Measurements from ENCODE around the gene PGPEP1.
"Not testable (repeated sequence)": the region's sequence is repeated elsewhere in the genome, so short reads cannot be mapped to it uniquely, and the experiment has no call there.

PGPEP1 gene

DNA sequence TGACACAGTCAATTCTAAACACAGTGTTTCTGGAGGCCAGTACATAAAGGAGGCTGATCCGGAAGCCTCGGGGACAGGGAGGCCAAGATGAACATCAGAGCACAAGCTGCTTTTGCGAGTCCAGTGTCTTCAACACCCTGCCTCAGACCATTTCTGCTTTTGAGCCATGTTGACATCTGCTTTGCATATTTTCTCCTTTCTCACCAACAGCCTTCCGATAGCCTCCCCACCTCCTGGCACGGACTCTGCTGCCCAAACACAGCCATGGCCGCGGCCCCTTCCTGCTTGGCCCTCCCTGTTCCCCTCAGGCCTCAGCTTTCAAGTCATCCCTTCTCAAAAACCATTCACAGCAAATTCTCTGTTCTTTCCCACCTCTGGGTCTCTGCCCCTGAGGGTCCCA, 53.4 kb downstream of the PGPEP1 start:
- DNase-seq, result no peak

DNA sequence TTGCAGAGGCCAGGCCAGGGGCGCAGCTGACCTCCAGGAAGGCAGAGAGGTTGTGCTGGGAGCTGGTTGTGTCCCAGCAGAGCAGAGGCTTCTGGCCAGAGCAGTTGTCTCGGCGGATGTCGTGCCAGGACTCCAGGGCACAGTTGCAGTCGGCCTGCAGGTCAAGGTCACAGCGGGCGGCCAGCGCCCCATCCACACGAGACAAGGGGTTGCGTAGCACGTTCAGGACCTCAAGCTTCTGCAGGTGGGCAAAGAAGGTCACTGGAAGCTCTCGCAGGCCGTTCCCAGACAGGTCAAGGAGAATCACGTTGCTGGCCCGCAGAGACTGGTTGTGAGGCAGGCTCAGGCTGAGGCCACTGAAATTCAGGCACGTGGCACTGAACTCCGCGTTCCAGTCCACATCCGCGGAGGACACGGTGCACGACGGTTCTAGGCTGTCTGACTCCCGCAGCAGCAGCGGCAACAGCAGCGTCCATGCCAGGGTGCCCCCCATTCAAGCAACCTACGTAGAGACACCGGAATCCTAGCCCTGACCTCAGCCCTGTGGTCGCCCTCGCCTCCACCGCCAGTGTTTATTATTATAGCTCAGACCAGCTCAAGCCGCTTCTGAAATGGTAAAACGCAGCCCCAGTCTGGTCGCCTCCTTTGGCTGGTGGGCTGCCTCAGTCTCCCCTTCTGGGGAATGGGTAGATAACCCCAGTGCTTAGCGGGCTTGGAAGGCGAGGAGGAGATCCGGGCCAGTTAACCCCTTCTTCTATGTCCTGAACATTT, 56.3 kb downstream of the PGPEP1 start:
- no peak for DNase-seq

DNA sequence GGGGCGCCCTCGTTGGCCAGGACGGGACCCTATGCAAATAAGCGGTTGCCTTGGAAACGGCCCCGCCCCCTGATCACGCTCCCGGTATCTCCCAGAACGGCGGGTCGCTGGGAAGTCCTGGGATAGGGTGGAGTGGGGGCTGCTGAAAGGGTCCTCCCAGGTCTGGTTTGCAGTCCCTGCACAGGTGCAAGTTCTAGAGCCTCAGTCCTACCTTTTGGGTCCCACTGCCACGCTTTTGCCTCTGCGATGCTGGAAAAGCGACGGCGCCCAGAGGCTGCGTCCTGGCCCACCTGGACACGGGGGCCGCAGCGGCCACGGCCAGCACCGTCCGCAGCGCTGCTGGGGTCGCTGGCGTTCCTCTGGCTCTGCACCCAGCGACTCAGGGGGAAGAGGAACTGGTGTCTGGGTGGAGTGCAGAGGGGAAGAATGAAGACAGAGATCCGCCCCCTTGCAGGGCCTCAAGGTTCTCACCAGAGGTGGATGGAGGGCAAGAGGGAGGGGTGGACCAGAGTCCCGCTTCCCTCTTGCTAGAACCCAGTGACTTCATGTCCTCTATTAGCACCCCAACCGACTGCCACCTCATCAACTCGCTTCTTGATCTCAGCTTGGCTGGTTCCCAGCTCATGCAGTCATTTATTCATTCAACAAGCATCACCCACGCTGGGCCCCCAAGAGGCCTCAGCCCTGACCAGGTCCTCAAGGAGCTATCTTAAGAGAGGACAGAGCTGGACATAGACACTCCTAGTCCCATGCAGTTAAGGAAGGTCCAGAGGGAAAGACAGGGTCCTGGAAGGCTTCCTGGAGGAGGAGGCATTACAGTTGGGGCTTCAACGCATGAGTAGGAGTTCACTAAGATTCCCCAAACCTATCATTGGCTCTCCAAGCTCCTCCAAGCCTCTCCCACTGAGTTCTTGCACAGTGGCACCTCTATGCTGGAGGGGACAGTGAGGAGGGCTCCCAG, 57.1 kb downstream of the PGPEP1 start, which contains the start of gene LRRC25:
LRRC25 (minus strand) TSS at position 381 of the 961 bp plus-strand sequence. CDS start 659 bp downstream, outside the sequence.
- peak; percentile 61 for DNase-seq

DNA sequence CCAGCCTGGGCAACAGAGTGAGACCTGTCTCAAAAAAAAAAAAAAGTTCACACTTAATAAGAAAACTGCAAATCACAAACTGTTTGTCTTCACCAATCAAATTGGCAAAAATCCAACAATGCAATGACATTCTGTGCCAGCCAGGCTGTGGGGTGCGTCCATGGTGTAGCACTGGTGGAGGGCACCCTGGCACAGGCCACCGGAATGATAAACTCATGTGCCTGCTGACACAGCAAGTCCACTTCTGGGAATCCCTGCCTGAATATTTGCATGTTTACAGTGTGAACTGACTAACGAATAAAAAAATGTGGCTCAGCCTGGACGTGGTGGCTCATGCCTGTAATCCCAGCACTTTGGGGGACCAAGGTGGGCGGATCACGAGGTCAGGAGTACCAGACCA, 58.6 kb downstream of the PGPEP1 start:
- DNase-seq, result no peak

- peak; percentile 89 for DNase-seq
Measured at GRCh38 chr19:18401580-18402112, 61.2 kb downstream of the PGPEP1 start.

DNA sequence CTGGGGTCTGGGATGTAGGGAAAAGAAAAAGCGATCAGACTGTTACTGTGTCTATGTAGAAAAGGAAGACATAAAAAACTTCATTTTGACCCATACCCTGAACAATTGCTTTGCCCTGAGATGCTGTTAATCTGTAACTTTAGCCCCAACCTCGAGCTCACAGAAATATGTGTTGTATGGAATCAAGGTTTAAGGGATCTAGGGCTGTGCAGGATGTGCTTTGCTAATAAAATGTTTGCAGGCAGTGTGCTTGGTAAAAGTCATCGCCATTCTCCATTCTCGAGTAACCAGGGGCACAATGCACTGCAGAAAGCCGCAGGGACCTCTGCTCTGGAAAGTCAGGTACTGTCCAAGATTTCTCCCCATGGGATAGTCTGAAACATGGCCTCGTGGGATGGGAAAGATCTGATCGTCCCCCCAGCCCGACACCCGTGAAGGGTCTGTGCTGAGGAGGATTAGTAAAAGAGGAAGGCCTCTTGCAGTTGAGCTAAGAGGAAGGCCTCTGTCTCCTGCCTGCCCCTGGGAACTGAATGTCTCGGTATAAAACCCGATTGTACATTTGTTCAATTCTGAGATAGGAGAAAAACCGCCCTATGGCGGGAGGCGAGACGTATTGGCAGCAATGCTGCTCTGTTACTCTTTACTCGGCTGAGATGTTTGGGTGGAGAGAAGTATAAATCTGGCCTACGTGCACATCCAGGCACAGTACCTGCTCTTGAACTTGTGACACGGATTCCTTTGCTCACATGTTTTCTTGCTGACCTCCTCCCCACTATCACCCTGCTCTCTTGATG, 62.3 kb downstream of the PGPEP1 start:
- not testable (repeated sequence) for DNase-seq

GRCh38 chr19:18405754-18406153, 65.4 kb downstream of the PGPEP1 start:
- not testable (repeated sequence) for DNase-seq

DNA sequence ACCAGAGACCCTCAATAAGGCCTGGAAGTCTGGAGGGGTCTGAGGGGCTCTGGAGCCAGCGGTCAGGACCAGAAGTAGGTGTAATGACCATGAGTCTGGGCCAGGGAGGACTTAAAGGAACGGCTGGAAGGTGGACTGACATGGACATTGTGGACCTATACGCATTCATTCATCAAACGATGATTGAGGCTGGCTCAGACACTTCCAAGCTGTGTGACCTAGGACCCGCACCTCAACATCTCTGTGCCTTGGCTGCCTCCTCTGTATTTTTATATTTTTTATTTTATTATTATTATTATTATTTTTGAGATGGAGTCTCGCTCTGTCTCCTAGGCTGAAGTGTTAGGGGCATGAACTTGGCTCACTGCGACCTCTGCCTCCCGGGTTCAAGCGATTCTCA, 66.4 kb downstream of the PGPEP1 start:
- DNase-seq, result no peak

DNA sequence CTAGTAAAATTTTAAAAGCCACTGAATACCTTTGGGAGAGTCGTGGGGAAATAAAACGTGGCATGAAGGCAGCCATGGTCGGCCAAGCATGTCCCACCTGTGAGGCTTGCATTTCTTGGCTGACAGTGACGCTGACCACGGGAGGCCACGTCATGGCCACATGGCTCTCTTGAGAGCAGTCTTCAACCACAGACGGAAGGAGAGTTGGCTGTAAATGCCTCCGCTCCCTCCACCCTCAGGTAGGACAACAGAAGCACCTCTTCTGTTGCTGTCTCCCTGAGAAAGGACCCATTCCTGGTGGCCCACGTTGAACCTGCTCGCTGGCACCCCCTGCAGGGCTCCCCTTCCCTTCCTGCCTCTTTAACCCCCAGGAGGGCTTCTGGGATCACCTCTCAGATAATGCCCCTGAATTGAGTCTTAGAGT, 67.7 kb downstream of the PGPEP1 start:
- DNase-seq, result peak; percentile 30

- no peak for DNase-seq
Measured at GRCh38 chr19:18412610-18413239, 72.3 kb downstream of the PGPEP1 start.

- peak; percentile 58 for DNase-seq
Measured at GRCh38 chr19:18414504-18415177, 74.2 kb downstream of the PGPEP1 start.

GRCh38 chr19:18415178-18415867, 74.9 kb downstream of the PGPEP1 start:
- peak; percentile 91 for DNase-seq

DNA sequence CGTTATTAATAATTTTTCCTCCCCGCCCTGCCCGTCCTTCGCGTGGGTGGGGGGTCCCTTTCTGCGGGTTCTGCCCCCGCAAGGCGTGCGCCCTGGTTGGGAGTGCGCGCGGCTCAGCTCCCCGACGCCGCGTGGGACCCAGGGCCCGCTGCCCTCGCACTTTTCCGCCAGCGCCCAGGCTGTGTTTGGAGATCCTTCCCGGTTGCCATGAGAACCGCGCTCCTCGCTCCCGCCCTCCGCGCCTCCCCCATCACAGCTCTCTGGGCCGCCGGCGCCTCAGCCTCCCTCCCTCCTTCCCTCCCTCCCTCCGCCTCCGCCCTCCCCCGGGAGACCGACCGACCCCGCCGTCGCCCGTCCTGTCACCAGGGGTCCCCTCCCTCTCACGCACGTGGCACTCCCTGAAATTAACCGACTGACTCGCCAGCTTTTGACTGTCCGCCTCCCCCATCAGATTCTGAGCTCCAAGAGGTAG, 76.4 kb downstream of the PGPEP1 start:
- peak; percentile 92 for DNase-seq

- peak; percentile 90 for DNase-seq
Measured at GRCh38 chr19:18417250-18418028, 77.0 kb downstream of the PGPEP1 start.

DNA sequence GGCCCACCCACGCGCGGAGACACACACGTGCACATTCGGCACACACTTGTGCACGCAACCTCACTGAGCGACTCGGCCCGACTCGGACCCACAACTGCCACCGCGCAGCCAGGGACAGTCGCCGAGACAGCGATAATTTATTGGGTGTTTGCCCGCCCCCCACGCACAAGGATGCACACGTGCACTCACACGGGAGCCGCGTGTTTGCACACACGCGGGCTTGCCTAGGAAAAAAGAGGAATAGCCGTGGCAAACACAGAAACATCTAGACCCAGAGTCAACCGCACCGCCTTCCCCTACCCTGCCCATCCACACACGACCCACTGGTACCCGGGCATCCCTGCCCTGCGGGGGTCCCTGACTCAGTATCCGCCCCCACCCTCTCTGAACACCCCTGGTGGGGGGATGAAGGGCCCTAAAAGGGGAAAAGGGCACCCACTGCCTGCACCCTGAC, 77.7 kb downstream of the PGPEP1 start:
- no peak for DNase-seq

DNA sequence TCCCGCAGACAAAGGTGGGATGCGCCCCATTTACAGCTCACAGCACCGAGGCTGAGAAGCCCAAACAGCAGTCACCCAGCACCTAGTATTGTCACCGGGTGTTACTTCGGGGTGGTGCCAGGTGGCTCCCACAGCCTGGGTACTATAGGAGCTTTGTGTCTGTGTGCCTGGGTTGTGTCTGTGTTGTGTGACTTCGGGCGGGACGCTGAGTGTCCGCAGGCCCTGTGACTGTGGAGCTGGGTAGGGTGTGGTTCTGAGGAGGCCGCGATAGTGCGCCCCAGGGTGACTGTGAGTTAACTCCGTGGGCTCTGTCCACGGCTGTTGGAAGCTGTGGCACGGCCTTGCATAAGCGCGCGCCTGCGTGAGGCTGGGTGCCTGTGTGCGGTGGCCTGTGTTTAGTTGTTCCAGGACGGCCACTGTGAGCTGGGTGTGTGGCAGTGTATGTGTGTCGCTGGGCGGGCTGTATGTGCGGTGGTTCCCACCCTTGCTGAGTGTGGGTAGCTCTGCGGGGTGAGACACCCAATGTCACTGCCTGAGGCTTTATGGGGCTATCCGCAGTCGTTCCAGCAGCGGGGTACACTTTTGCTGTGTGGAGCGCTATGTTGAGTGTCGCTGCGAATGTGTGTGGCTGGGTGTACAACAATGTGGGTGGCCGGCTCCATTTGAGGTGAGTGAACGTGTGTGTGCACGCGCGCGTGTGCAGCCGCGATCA, 78.2 kb downstream of the PGPEP1 start:
- no peak for DNase-seq

- peak; percentile 80 for DNase-seq
Measured at GRCh38 chr19:18419195-18419698, 78.8 kb downstream of the PGPEP1 start, which contains the start of gene SSBP4. TSS of gene SSBP4 (plus strand) at chr19:18419398. CDS start at chr19:18419649, 251 bp downstream.

All from GDM1 (cell line).